B cell (primary cell): ENCODE results near the gene IFT27. TPM values are rescaled to one million over a fixed set of nuclear protein-coding genes. Genes with fewer than 3 reads are reported as not detected.

Experiments used
- ATAC-seq: fragments of 200-7000 bp; cut with Tn5 transposase; one replicate; pipeline ENCODE4 v1.10.0; 2021; ENCODE audit warnings: low read depth, mild to moderate bottlenecking, moderate number of reproducible peaks, moderate library complexity
- CTCF ChIA-PET: fragments of 350-600 bp; sonication (Branson Sonifier 250); formaldehyde crosslinking; loops from one replicate; lab custom pipeline; 2021; ENCODE audit warnings: antibody characterized with exemption, inconsistent platforms; lab: Charles Lee
- POLR2A ChIA-PET: fragments of 350-600 bp; sonication (Branson Sonifier 250); formaldehyde crosslinking; loops from one replicate; lab custom pipeline; 2021; ENCODE audit warnings: antibody characterized with exemption; lab: Charles Lee
- DNase-seq: peaks from one replicate; pipeline ENCODE4 v3.0.0; 2013
- H2AFZ ChIP-seq: 2 replicates; pipeline ENCODE4 v1.6.1; 2012; ENCODE audit warnings: mild to moderate bottlenecking, low read depth, low read length; ENCODE audit not compliant: insufficient read depth, poor library complexity, severe bottlenecking
- H3K27ac ChIP-seq, 2 donors: 1 replicate in 1 of 2; 2 replicates in 1 of 2; pipeline ENCODE4 v1.5.1; 2012 to 2013; ENCODE audit warnings: low read length in 2 of 2, mild to moderate bottlenecking in 2 of 2, moderate library complexity in 1 of 2
- H3K27me3 ChIP-seq, 4 experiments: fragments of 200-600 bp in 1 of 4; sonication (generic) in 1 of 4; replicated peaks in 1 of 4; 1 replicate in 2 of 4; 2 replicates in 2 of 4; pipeline versions ENCODE4 v1.6.1 to v1.7.0; 2013 to 2016; ENCODE audit warnings: low read length in 3 of 4, mild to moderate bottlenecking in 2 of 4, mixed read lengths in 1 of 4, moderate library complexity in 1 of 4; ENCODE audit not compliant: insufficient read depth in 4 of 4, control insufficient read depth in 3 of 4; ENCODE audit errors: control extremely low read depth in 1 of 4
- H3K36me3 ChIP-seq, 2 experiments: replicated peaks in 1 of 2; 1 replicate in 1 of 2; 2 replicates in 1 of 2; pipeline versions ENCODE4 v1.6.1 to v1.7.1; 2013; ENCODE audit warnings: low read length in 1 of 2; ENCODE audit not compliant: insufficient read depth in 2 of 2, control insufficient read depth in 1 of 2; ENCODE audit errors: control extremely low read depth in 1 of 2, extremely low read depth in 1 of 2
- H3K4me1 ChIP-seq, 2 donors: fragments of 200-600 bp in 1 of 2; sonication (generic) in 1 of 2; 1 replicate in 1 of 2; 2 replicates in 1 of 2; pipeline versions ENCODE4 v1.5.1 to v1.6.1; 2013 to 2017; ENCODE audit warnings: low read length in 2 of 2; ENCODE audit not compliant: control insufficient read depth in 2 of 2, insufficient read depth in 2 of 2
- H3K4me2 ChIP-seq: replicated peaks from 2 replicates; pipeline ENCODE3; 2012; ENCODE audit warnings: mild to moderate bottlenecking, low read depth, low read length; ENCODE audit not compliant: poor library complexity, severe bottlenecking
- H3K4me3 ChIP-seq, 5 experiments: fragments of 200-600 bp in 1 of 5; sonication (generic) in 1 of 5; 1 replicate in 3 of 5; 2 replicates in 2 of 5; pipeline versions ENCODE4 v1.5.1 to v1.7.0; 2011 to 2016; ENCODE audit warnings: low read length in 4 of 5, mild to moderate bottlenecking in 4 of 5, low read depth in 2 of 5, control low read depth in 1 of 5, moderate library complexity in 1 of 5; ENCODE audit not compliant: insufficient read depth in 1 of 5; ENCODE audit errors: control extremely low read depth in 1 of 5, extremely low read depth in 1 of 5
- H3K79me2 ChIP-seq: fragments of 200-600 bp; sonication (generic); one replicate; pipeline ENCODE4 v1.6.0; 2016; ENCODE audit warnings: low read length; ENCODE audit not compliant: control insufficient read depth, insufficient read depth
- H3K9ac ChIP-seq: fragments of 200-600 bp; sonication (generic); 2 replicates; pipeline ENCODE4 v1.6.1; 2017; ENCODE audit warnings: mild to moderate bottlenecking, low read length, moderate library complexity
- H3K9me3 ChIP-seq, 3 donors: one replicate each; pipeline versions ENCODE4 v1.6.1 to v1.7.1; 2013; ENCODE audit warnings: low read length in 2 of 3; ENCODE audit not compliant: control insufficient read depth in 2 of 3, insufficient read depth in 1 of 3; ENCODE audit errors: control extremely low read depth in 1 of 3
- H4K20me1 ChIP-seq: 2 replicates; pipeline ENCODE4 v1.6.0; 2012; ENCODE audit warnings: mild to moderate bottlenecking, low read length; ENCODE audit not compliant: insufficient read depth, control insufficient read depth, poor library complexity, severe bottlenecking
- H3K27ac Mint-ChIP-seq: one replicate; pipeline ENCODE4 v1.8.0; 2021; ENCODE audit warnings: mixed read lengths
- H3K27me3 Mint-ChIP-seq: one replicate; pipeline ENCODE4 v1.8.0; 2021; ENCODE audit warnings: mixed read lengths
- H3K4me1 Mint-ChIP-seq: one replicate; pipeline ENCODE4 v1.8.0; 2021; ENCODE audit warnings: mixed read lengths
- H3K4me3 Mint-ChIP-seq: one replicate; pipeline ENCODE4 v1.8.0; 2021; ENCODE audit warnings: mixed read lengths
- H3K9me3 Mint-ChIP-seq: one replicate; pipeline ENCODE4 v1.8.0; 2022; ENCODE audit warnings: mixed read lengths; ENCODE audit not compliant: insufficient read depth
- EZH2 ChIP-seq: IDR thresholded peaks from 2 replicates; pipeline ENCODE4 v1.6.1; 2012; ENCODE audit warnings: borderline replicate concordance, low read depth, mild to moderate bottlenecking, moderate library complexity, low read length; ENCODE audit not compliant: insufficient read depth, poor library complexity, severe bottlenecking
- WGBS: methylation state at CpG from one replicate; pipeline ENCODE4 v1.1.5; 2013; ENCODE audit warnings: missing lambda C conversion rate; ENCODE audit not compliant: insufficient coverage; 5-methylcytosine and 5-hydroxymethylcytosine counted together
- intact Hi-C: fragments of 100-400 bp; cut with micrococcal nuclease; formaldehyde crosslinking; loops from one replicate; pipeline ENCODE4 v1.10.0; 2022
- polyA plus RNA-seq: library from polyadenylated mRNA; depleted of rRNA; stranded (reverse); fragments of >200 nt; gene quantifications from 2 replicates; pipeline ENCODE4 v1.2.3, GENCODE V29; 2012
- total RNA-seq, 2 donors: library from RNA; stranded (reverse); fragments of 120-200 nt in 1 of 2; gene quantifications; 1 replicate in 1 of 2; 2 replicates in 1 of 2; pipeline versions ENCODE4 v1.2.3 to v1.2.4, GENCODE V29; 2013 to 2022
- TF ChIP-seq, protein P1 (sequence below): fragments of 200-600 bp; IDR thresholded peaks from one replicate; pipeline ENCODE4 v1.8.0; 2022; ENCODE audit warnings: antibody characterized with exemption, mild to moderate bottlenecking

IFT27 gene
- total and polyA plus RNA-seq, 2 donors (not counting 1 experiment from before 2014, with no cell fraction given), result 17.1 to 42.8 TPM

GRCh38 chr22:36764060-36764459 lies 11.9 kb downstream of the IFT27 start:
- no peak overlapping the region for H3K27ac ChIP-seq
- Mint-ChIP-seq H3K4me3 (no peak overlapping the region), H3K4me1 (no peaks in the 10 kb centered on the region), H3K27ac (no peak overlapping the region), H3K9me3 (no peaks in the 10 kb centered on the region), H3K27me3 (no peaks in the 10 kb centered on the region)
- ChIA-PET CTCF (interaction anchor here (1.5 kb wide), 1 partner anchor 213 kb away, joined by 4 read pairs; no protein-coding TSS in a partner anchor), POLR2A (no interaction called here)
- intact Hi-C loops, result no loop called here
- H2AFZ ChIP-seq, result no peak overlapping the region
- no peak overlapping the region for H3K9ac ChIP-seq
- no peaks in the 10 kb centered on the region for H4K20me1 ChIP-seq
- 97% methylated on average over 4 of the region's 9 CpGs for WGBS
- H3K9me3 ChIP-seq, result peaks cover 0 to 6% (median 0%) of the 10 kb centered on the region in 3 donors
- no peaks in the 10 kb centered on the region for H3K27me3 ChIP-seq
- DNase-seq (no peak), ATAC-seq (no peak)
- H3K4me1 ChIP-seq, result no peaks in the 10 kb centered on the region
- no peak for TF ChIP-seq EZH2
- TF ChIP-seq, protein P1, sequence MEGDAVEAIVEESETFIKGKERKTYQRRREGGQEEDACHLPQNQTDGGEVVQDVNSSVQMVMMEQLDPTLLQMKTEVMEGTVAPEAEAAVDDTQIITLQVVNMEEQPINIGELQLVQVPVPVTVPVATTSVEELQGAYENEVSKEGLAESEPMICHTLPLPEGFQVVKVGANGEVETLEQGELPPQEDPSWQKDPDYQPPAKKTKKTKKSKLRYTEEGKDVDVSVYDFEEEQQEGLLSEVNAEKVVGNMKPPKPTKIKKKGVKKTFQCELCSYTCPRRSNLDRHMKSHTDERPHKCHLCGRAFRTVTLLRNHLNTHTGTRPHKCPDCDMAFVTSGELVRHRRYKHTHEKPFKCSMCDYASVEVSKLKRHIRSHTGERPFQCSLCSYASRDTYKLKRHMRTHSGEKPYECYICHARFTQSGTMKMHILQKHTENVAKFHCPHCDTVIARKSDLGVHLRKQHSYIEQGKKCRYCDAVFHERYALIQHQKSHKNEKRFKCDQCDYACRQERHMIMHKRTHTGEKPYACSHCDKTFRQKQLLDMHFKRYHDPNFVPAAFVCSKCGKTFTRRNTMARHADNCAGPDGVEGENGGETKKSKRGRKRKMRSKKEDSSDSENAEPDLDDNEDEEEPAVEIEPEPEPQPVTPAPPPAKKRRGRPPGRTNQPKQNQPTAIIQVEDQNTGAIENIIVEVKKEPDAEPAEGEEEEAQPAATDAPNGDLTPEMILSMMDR, result no peak
- peaks cover 0 to 20% of the 10 kb centered on the region in 2 experiments for H3K36me3 ChIP-seq
- H3K4me2 ChIP-seq, result no peak overlapping the region
- H3K79me2 ChIP-seq, result no peaks in the 10 kb centered on the region
- no peak overlapping the region for H3K4me3 ChIP-seq

GRCh38 chr22:36763576-36763975 lies 12.3 kb downstream of the IFT27 start:
- ATAC-seq, result no peak
- Histone ChIP-seq H3K4me1 (no peaks in the 10 kb centered on the region), H3K36me3 (peaks cover 0 to 20% of the 10 kb centered on the region in 2 experiments), H3K9me3 (peaks cover 0 to 6% (median 0%) of the 10 kb centered on the region in 3 donors), H3K4me3 (no peak overlapping the region), H3K9ac (no peak overlapping the region), H3K79me2 (no peaks in the 10 kb centered on the region), H3K4me2 (no peak overlapping the region), H3K27me3 (no peaks in the 10 kb centered on the region), H3K27ac (no peak overlapping the region), H4K20me1 (no peaks in the 10 kb centered on the region), H2AFZ (no peak overlapping the region)
- POLR2A ChIA-PET, result no interaction called here
- DNase-seq, result no peak
- H3K4me3 Mint-ChIP-seq, result no peak overlapping the region
- H3K27me3 Mint-ChIP-seq, result no peaks in the 10 kb centered on the region
- CTCF ChIA-PET, result interaction anchor here (1.5 kb wide), 1 partner anchor 214 kb away, joined by 4 read pairs; no protein-coding TSS in a partner anchor
- H3K9me3 Mint-ChIP-seq, result no peaks in the 10 kb centered on the region
- no peaks in the 10 kb centered on the region for H3K4me1 Mint-ChIP-seq
- WGBS, result 100% methylated on average over 4 of the region's 8 CpGs
- intact Hi-C loops, result no loop called here
- no peak overlapping the region for H3K27ac Mint-ChIP-seq
- TF ChIP-seq, protein P1, result no peak
- no peak for TF ChIP-seq EZH2
